HG02938 (cell line): Measurements from ENCODE around the gene YLPM1.
A peak's percentile ranks its signal among the peaks of the same experiment; 100 is the strongest.

Experiments used
- ATAC-seq: cut with Tn5 transposase; IDR thresholded peaks from one replicate; pipeline ENCODE4 v1.9.1; 2021; ENCODE audit warnings: mild to moderate bottlenecking, moderate library complexity; ENCODE audit not compliant: unreplicated experiment

Gene YLPM1

DNA sequence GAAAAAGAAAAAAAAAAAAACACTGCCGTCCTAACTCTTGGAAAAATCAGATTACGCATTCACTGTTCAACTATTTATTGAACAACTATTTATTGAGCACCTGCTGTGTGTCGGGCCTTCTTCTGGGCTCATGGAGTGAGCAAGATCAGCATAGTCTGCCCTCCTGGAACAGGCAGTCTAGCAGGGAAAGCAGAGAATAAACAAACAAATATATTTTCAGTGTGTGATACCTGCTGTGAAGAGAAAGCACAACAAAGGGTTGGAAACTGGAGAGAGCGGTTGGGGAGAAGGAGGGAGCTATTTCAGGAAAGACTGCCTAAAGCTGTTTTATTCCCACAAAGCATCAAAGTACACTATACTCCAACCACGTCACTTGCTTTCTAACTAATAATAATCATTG is 102.0 kb downstream of the YLPM1 start:
- ATAC-seq, result no peak

DNA sequence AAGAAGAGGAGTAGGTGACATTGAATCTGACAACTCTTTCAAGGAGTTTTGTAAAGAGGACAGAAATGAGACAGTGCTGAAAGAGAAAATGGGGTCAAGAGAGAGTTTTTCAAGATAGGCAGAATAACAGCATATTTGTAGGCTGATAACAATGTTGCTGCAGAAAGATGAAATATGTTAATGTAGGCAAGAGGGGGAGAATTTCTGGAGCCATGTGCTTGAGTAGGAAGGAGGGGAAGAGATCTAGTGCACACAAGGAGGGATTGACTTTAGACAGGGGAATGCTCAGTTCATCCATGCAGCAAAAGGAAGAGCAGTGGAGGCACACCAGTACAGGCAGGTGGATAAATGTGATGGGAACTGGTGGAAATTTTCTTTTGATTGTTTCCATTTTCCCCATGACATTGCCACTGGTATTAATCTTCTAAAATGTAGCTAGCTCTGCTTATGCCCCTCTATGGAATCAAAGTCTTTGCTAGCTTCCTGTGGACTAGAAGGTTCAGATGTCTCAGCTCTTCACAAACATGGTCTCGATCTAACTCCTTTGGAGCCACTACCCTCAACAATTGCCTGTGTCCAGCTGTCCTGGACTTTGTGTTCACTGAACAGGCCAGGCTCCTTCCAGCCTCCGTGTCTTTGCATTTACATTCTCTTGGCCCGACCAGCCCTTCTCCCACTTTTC is 103.7 kb downstream of the YLPM1 start:
- no peak for ATAC-seq

DNA sequence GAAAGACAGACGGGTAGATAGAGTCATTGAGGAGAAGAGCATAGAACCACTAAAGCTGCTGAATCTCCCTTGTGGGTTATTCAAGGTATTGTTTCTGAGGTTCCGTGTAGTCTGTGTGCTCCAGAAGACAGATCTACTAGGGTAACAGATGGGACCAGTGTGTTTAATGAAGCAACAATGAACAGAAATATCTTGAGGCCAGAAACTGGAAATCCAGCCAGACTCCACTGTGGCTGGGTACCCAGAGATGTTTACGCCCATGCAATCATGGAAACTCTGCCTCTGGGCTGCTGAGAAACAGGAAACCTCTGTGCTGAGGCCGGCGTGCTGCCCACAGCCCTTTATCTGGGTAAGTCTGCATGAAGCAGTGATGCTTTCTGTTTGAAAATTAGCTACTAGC is 104.6 kb downstream of the YLPM1 start:
- no peak for ATAC-seq

DNA sequence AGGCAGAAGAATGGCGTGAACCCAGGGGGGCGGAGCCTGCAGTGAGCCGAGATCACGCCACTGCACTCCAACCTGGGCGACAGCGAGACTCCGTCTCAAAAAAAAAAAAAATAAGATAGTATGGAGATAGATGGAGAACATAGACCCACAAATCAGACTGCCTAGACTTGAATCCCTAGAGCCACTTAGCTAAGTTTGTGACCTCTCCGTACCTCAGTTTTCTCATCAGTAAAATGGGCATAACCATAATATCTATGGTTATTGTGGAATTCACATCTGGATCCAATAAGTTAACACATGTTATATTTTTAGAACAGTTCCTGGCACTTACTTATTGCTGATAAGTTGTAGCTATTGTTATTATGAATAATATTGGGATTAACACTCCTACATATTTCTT is 105.6 kb downstream of the YLPM1 start:
- no peak for ATAC-seq

DNA sequence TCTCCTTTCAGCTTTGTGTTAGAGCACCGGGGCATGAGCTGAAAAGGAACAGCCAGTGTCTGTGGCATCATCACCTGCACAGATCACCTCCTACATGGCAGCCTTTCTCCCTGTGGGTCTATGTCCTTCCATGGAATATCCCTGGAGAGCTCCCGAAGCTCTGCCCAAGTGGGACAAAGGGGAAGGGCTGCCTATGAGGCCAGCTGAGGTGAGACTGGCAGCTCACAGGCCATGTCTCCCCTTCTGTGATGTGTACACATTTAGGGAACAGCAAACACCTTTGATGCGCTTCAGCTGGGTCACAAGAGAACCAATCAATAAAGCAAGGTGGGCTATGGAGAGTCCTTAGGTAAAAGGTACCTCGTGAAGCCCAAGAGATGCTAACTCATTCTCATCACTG is 108.7 kb downstream of the YLPM1 start:
- no peak for ATAC-seq

DNA sequence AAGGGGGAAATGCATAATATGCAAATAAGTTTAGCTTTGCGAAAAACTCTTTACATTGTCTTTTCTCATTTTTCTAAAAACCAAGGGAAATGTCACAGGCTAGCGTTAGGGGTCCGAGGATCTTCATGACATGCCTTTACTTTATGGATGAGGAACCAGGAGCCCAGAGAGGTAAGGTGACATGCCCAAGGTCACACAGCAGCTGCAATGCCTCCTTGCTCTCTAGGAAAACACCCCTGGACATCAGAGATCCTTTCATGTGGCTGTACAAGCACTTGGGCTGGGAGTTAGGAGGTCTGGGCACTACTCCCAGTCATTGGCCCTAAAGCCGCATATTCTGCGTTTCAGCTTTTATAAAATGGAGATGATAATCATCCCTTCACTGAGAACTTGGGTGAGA is 112.1 kb downstream of the YLPM1 start:
- ATAC-seq, result no peak

DNA sequence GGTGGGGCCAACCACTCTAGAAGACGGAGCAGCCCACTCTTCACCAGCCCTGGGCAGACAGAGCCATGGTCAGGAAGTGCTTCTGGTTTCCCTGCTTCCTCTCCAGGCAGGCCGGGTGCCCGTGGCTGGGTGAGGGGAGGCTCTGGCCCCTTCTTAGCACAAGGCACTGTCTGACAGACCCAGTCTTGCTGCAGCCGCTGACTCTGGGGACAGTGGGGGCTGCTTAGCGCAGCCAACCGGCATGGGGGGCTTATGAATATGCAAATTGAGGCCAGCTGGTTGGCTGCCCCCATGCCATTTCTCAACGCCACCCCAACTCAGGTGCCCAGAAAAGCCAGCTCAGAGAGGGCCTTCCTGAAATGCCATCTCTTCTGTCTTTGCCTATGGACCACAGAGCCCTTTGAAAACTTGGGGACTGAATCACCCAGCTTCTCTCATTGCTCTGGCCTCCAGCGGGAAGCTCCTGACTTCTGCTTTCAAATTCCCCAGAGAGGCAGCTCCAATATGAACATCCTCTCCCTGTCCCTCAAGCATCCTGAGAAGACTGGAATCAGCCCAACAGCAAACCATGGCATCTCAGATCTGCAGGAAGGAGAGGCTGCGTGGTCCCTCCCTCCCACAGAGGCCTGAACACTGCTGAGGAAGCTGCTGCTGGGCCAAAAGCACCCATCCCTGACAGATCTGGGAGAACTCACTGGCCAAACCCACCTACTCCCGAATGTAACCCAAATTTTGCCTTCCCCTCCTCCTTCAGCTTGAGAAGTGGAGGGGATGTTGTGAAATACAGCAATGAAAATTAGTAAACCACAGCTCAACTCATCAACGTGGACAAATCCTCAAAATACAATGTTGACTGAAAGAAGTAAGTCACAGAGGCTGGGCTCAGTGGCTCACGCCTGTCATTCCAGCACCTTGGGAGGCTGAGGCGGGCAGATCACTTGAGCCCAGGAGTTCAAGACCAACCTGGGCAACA is 113.1 kb downstream of the YLPM1 start, which contains the start of gene PROX2:
Gene PROX2 (minus strand): TSS at position 205 of the 973 bp plus-strand sequence. CDS start 12,311 bp downstream, outside the sequence.
- ATAC-seq, result no peak

DNA sequence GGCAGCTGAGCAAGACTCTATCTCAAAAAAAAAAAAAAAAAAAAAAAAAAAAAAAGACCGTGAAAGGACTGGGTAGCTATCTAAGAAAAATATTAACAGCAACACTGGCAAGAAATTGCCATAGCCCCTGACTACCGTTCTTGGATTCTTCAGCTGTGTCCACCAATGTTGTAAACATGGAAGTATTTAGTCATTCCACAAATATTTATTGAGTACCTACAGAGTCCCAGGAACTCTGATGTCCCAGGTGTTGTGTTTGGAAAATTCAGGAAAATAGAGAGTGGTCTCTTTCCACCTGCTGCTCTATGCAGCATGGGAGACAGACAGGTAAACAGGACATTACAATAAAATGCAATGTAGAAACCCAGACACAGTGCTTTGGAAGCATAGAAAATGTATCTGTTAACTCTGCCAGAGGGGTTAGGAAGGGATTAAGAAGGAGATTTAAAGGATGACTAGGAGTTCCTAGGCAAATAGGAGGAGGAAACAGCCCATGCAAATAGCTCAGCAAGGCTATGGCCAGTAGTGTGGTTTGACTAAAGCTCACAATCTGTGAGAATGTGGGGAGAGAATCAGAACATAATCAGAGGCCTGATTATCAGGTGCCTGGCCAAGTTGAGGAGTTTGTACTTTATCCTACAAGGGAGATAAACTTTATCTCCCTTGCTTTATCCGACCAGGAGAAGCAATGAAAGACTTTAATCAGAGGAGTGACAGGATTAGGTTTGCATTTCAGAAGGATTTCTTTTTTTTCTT is 116.5 kb downstream of the YLPM1 start:
- no peak for ATAC-seq

DNA sequence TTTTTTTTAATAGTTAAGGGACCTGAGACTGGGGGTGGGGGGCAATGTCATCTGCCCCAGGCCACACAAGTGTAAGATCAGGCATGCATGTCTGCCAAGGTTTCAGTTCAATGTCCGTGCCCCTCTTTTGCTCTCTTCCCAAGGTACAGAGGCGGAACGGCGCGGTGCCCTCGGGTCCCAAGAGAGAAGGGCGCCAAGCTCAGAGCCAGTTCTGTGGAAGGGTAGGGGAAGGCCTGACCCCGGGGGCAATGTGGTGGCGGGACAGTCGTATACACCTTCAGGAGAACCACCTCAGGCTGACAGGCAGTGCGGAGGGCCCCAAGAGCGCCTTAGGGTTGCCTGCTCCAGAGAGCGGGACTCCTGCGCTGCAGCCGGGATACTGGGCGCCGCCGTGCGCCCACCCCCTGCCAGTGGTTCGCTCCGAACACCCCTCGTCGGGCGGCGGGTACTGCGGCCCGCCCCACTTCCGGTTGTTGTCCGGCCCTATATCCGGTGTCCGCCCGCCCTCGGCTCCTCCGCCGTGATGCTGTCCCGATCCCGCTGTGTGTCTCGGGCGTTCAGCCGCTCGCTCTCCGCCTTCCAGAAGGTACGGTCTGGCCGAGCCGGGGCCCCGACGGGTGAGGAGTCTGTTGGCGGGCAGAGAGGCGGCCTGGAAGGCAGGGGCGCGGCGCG is 118.5 kb downstream of the YLPM1 start, which contains the start of gene DLST:
Gene DLST (plus strand): TSS at position 486 of the 672 bp plus-strand sequence. CDS start 38 bp downstream, at position 524.
- ATAC-seq, result peak; percentile 94

DNA sequence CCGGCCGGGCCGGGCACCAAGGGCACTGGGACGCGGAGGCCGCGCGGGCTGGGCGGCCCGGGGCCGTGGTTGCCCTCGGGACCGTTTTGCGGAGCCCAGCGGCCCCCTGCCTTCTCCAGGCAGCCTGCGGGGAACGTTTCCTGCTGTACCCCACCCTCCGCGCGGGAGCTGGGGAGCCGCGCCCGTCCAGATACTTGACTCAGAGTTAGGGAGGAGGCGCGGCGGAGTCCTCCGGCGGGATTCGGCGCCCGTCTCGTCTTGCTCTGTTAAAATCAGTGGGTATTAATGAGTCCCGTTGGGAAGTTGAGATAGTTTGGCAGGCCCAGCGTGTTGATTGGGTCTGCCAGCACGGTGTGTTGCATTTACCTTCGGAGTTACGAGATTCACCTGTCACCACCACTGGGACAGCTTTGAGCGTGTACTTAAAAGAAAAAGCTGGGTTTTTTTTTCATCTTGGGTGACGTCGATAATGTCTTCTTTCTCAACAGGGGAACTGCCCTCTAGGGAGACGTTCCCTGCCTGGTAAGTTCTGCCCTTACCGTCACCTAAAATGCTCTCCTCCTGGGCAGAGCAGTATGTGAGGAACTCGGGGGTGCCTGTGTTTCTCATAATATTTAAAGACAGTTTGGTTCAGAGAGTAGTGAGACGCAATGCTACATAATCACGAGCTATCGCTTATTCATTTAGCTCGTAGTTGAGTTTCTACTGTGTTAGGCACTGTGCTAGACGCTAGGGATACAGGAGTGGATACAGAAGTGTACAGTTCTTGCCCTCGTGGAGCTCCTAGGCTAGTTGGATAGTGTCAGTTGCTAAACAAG is 119.2 kb downstream of the YLPM1 start:
- ATAC-seq, result peak; percentile 39
